Right cardiac atrium (tissue), 5 donors: ENCODE results near the gene ST6GALNAC2. TPM values are rescaled to one million over a fixed set of nuclear protein-coding genes. Genes with fewer than 3 reads are reported as not detected.
"Not testable (repeated sequence)": the region's sequence is repeated elsewhere in the genome, so short reads cannot be mapped to it uniquely, and the experiment has no call there.

Experiments used
- ATAC-seq, 2 donors: fragments of 200-7000 bp; cut with Tn5 transposase; one replicate each; pipeline versions ENCODE4 v1.8.0 to v1.9.1; 2020; ENCODE audit warnings: moderate library complexity in 2 of 2, mild to moderate bottlenecking in 1 of 2
- DNase-seq, 3 donors: peaks; one replicate each; pipeline ENCODE4 v3.0.0-alpha.2; 2020
- H3K27ac ChIP-seq: one replicate; pipeline ENCODE4 v1.5.1; 2013; ENCODE audit warnings: mild to moderate bottlenecking, low read length, control low read depth, moderate library complexity
- H3K27me3 ChIP-seq: one replicate; pipeline ENCODE4 v1.6.1; 2013; ENCODE audit not compliant: control insufficient read depth, insufficient read depth
- H3K4me1 ChIP-seq: one replicate; pipeline ENCODE4 v1.6.1; 2013; ENCODE audit warnings: low read length; ENCODE audit not compliant: control insufficient read depth, insufficient read depth
- H3K4me3 ChIP-seq: one replicate; pipeline ENCODE4 v1.5.1; 2013; ENCODE audit warnings: low read length, control low read depth
- H3K9me3 ChIP-seq: one replicate; pipeline ENCODE4 v1.6.1; 2013; ENCODE audit warnings: low read length; ENCODE audit not compliant: control insufficient read depth
- WGBS: extraction: QIAGEN DNeasy Blood & Tissue Kit; methylation state at CpG from one replicate; pipeline ENCODE4 v1.1.7; 2013; 5-methylcytosine and 5-hydroxymethylcytosine counted together
- intact Hi-C, 4 donors: fragments of 100-400 bp; cut with DNase I; formaldehyde crosslinking; loops; one replicate each; pipeline versions ENCODE4 v1.11.0 to v1.14.0; 2022 to 2023
- polyA plus RNA-seq: library from polyadenylated mRNA; stranded (reverse); fragments of 200-250 nt; gene quantifications from one replicate; pipeline ENCODE4 v1.2.3, GENCODE V29; 2013
- total RNA-seq, 4 donors: library from RNA; stranded (reverse); fragmentation: NEBNext Ultra II Directional; extraction: Animal tissue kit (Norgen Biotek cat#: 25700); gene quantifications; one replicate each; pipeline ENCODE4 v1.2.1, GENCODE V29; 2021
- donor health status: healthy with polysubstance abuse.
- donor health status: DM: no; HTN: yes; CAD: no.
- donor health status: DM: no; HTN: no; CAD: no.
- donor health status: DM: no; HTN: yes; CAD: no; lungs with severe emphysema.
- donor health status: DM: yes; HTN: yes; CAD: no.

The ST6GALNAC2 gene
- total and polyA plus RNA-seq, 5 donors, result 4.0 to 5.8 (median 5.3) TPM

DNA sequence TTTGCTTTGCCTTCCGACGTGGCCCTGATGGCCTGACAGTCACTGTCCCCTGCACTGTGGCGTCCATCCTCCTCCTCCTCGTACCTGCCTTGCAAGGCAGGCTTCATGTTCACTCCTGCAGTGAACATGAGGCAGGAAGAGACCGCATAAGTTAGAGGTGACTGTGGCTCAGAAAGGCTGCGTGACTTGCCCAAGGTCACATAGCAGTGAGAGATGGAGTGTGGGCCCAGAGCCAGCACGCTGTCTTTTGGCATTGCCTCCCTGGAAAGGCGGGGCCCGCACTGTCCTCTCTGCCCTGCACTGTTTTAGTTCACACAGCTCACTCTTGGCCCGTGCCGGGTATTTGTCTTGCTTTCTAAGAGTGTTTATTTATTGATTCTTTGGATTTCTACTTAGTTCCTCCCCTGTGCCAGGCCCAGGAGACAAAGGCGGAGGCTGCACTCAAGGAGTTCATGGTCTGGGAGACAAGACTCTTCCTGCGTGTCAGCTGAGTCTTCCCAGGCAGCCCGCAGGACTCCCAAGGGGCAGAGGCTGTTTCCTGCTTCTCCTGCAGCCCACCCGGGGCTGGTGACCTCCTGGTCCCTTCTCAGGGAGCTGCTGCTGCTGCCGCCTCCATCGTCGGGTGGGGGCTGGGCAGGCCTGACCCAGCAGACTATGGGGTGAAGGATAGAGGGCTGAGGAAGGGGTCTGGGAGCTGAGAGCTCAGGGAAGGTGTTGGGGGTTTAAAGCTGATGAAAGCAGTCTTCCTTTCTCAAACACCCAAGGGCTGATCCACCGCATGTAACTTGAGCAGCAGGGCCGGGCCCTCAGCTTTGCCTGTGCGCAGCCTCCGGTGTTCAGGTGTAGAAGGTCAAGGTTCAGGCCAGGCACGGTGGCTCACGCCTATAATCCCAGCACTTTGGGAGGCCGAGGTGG is 60.8 kb downstream of the ST6GALNAC2 start:
- ATAC-seq (peak; percentile 4 to 24), DNase-seq (peak; percentile 79 to 91 (median 89))
- no peak overlapping the region for H3K4me3 ChIP-seq
- no peaks in the 10 kb centered on the region for H3K27me3 ChIP-seq
- H3K27ac ChIP-seq, result peak overlapping the region; percentile 37
- peaks cover 8% of the 10 kb centered on the region for H3K4me1 ChIP-seq
- 52% methylated on average over 25 of the region's 25 CpGs for WGBS
- intact Hi-C loops, result loop anchor here (5.0 to 10.0 kb wide), 6 partner anchors 32 to 102 kb away; partner anchors contain the start of gene ST6GALNAC2 (in 2 of the 4)
- H3K9me3 ChIP-seq, result no peaks in the 10 kb centered on the region

DNA sequence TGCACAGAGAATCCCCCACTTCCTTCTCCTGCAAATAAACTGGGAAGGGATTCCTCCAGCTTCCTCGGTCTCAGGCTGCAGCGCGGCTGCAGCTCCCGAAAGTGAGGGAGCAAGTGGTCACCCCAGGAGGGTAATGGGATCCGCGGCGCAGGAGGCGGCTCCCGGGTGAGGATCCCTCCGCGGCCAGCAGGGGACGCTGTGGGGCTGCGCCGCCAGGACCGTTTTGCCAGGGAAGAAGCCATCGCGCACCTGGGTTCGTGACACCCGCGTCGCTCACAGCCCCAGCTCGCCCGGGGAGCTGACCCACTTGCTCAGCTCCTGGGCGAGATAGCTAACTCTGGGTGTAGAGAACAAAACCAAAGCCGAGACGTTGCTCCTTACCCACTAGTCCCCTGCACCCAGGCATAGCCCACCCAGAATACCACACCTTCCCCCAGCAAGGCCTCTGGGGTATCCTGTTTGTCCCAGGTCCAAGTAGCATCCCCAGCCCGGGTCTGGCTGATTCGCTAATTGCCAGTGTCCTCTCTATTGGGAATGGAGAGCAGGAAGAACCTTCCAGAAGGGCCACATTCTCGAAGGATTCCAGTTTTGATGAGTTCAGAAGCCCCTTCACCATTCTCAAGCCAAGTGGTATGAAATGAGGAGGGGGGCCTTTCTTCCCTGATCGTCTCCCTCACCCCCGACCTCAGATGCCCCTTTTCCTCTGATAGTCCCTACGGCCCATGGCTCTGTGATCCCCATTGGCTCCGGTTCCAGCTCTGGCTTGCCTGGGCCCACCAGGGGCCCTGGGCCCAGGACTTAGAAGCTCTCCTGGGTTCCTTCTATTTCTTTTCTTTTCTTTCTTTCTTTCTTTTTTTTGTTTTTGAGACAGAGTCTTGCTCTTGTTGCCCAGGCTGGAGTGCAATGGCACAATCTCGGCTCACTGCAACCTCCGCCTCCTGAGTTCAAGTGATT is 62.3 kb downstream of the ST6GALNAC2 start:
- no peaks in the 10 kb centered on the region for H3K9me3 ChIP-seq
- H3K4me3 ChIP-seq, result no peak overlapping the region
- H3K4me1 ChIP-seq, result peaks cover 8% of the 10 kb centered on the region
- ATAC-seq (peak; percentile 34), DNase-seq (peak; percentile 72 to 91 (median 88))
- 29% methylated on average over 35 of the region's 35 CpGs for WGBS
- no peaks in the 10 kb centered on the region for H3K27me3 ChIP-seq
- H3K27ac ChIP-seq, result no peak overlapping the region
- intact Hi-C loops, result loop anchor here (2.0 to 10.0 kb wide), 7 partner anchors 23 to 104 kb away; partner anchors contain the start of gene ST6GALNAC2 (in 2 of the 4)

DNA sequence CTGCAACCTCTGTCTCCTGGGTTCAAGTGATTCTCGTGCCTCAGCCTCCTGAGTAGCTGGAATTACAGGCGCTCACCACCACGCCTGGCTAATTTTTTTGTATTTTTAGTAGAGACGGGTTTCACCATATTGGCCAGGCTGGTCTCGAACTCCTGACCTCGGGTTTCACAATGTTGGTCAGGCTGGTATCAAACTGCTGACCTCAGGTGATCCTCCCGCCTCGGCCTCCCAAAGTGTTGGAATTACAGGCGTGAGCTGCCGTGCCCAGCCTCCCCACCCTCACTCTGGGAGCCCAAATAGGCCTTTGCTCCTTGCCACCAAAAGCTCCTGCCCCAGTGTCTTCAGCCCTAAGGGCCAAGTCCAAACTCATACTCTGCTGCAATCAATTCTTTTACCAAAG is 64.0 kb downstream of the ST6GALNAC2 start:
- 89% methylated on average over 10 of the region's 10 CpGs for WGBS
- not testable (repeated sequence) for DNase-seq, H3K9me3 ChIP-seq, H3K27ac ChIP-seq, H3K4me1 ChIP-seq, ATAC-seq, H3K4me3 ChIP-seq, H3K27me3 ChIP-seq
- intact Hi-C loops, result loop anchor here (2.0 to 10.0 kb wide), 7 partner anchors 25 to 106 kb away; partner anchors contain the start of gene ST6GALNAC2 (in 2 of the 4)

DNA sequence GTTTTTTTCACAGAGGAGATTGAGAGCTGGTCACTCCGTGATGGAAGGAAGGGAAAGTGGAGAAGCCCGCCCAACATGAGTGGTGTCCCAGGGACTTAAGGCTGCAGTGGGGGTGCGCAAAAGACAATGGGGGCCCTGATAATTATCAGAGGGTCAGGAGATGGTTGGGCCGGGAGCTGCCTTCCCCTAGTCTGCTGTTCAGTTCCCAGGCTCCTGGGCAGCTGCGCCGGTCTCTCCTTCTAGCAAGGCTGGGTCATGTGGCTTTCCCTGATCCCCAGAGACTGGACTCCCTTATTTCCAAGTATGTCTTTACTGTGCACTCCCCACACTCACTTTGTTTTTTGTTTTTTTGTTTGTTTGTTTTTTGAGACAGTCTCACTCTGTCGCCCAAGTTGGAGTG is 64.4 kb downstream of the ST6GALNAC2 start:
- WGBS, result 84% methylated on average over 7 of the region's 7 CpGs
- no peak for DNase-seq
- Histone ChIP-seq H3K4me1 (peaks cover 8% of the 10 kb centered on the region), H3K27me3 (no peaks in the 10 kb centered on the region), H3K27ac (no peak overlapping the region), H3K9me3 (no peaks in the 10 kb centered on the region), H3K4me3 (no peak overlapping the region)
- no peak for ATAC-seq
- intact Hi-C loops, result loop anchor here (5.0 to 10.0 kb wide), 6 partner anchors 36 to 106 kb away; partner anchors contain the start of gene ST6GALNAC2 (in 2 of the 4)

DNA sequence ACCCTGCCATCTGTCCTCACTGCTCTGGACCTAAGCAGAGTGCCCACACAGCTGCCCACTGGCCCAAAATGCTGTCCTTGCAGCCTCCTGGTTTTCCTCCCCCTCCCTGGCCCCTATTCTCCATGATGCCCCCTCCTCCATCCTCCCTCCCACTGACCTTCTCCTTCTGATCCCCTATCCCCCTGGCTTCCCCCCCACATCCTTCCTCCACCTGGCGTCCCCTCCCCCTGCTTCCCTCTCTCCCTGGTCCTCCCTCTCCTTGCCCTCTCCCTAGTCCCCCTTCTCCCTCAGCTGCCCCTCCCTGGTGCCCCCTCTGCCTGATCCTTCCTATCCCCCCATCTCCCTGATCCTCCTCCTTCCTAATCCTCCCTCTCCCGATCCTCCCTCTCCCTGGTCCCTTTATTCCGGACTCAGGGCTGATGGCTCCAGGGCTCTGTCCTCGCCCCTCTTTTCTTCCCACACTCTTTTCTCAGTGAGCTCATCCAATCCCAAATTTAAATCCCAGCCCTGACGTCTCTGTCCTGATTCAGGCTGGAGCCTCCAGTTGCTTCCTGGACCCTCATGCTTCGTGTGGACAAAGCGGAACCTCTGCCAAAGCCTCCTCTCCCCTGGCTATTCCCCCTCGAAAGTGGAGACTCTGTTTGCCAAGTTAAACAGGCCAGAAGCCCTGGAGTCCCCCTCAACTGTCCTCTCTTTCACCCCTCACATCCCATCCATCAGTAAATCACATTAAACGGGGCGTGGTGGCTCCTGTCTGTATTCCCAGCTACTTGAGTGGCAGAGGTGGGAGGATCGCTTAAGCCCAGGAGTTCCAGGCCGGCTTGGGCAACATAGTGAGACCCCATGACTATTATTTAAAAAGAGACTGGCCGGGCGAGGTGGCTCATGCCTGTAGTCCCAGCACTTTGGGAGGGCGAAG is 66.4 kb downstream of the ST6GALNAC2 start:
- H3K4me1 ChIP-seq, result no peaks in the 10 kb centered on the region
- intact Hi-C loops, result no loop called here
- no peaks in the 10 kb centered on the region for H3K9me3 ChIP-seq
- 60% methylated on average over 15 of the region's 15 CpGs for WGBS
- ATAC-seq (no peak), DNase-seq (no peak)
- no peak overlapping the region for H3K27ac ChIP-seq
- no peak overlapping the region for H3K4me3 ChIP-seq
- no peaks in the 10 kb centered on the region for H3K27me3 ChIP-seq

DNA sequence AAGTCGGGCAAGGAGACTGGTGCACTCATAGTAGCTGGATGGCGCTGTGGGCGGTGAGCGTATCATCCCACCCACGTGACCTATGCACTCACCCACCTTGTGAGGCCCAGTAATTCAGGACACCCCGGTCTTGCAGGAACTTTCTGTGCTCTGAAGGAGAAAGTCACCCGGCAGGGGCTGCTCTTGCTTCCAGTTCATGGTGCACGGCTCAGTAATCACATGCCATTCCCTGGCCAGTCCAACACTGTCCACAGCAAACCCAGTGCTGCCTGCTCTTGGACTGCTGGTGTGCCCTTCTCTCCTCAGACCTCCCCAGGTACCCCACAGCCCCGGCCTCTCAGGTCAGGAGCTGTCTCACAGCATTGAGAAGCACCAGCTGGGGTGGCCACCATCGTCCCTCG is 68.0 kb downstream of the ST6GALNAC2 start:
- no peak overlapping the region for H3K4me3 ChIP-seq
- DNase-seq (no peak), ATAC-seq (no peak)
- no peak overlapping the region for H3K27ac ChIP-seq
- H3K4me1 ChIP-seq, result no peaks in the 10 kb centered on the region
- 90% methylated on average over 11 of the region's 11 CpGs for WGBS
- no peaks in the 10 kb centered on the region for H3K27me3 ChIP-seq
- H3K9me3 ChIP-seq, result no peaks in the 10 kb centered on the region
- intact Hi-C loops, result no loop called here

Other genes with a start within 250 kb of the ST6GALNAC2 start
- 10 to 100 TPM; 31.9 to 45.3 (median 39.1) TPM for gene PRPSAP1, start 231.9 kb downstream of the ST6GALNAC2 start, total RNA-seq
- 37.4 TPM for gene PRPSAP1, start 231.9 kb downstream of the ST6GALNAC2 start, polyA plus RNA-seq
- gene SPHK1, start 201.3 kb downstream of the ST6GALNAC2 start, total RNA-seq, result 10 to 100 TPM in 1 of 4 donors, 1 to 10 TPM in 3; 3.5 to 13.6 (median 3.8) TPM
- gene SPHK1, start 201.3 kb downstream of the ST6GALNAC2 start, polyA plus RNA-seq, result 3.8 TPM
- 10 to 100 TPM; 24.2 to 37.3 (median 34.1) TPM for gene UBE2O, start 132.7 kb downstream of the ST6GALNAC2 start, total RNA-seq
- gene UBE2O, start 132.7 kb downstream of the ST6GALNAC2 start, polyA plus RNA-seq, result 23.0 TPM
- not detected for gene AANAT, start 118.3 kb downstream of the ST6GALNAC2 start, total RNA-seq
- not detected for gene AANAT, start 118.3 kb downstream of the ST6GALNAC2 start, polyA plus RNA-seq
- gene RHBDF2, start 84.4 kb downstream of the ST6GALNAC2 start, total RNA-seq, result 10 to 100 TPM; 10.2 to 16.4 (median 12.8) TPM
- gene RHBDF2, start 84.4 kb downstream of the ST6GALNAC2 start, polyA plus RNA-seq, result 11.2 TPM
- 10 to 100 TPM; 46.6 to 83.9 (median 67.3) TPM for gene CYGB, start 48.2 kb downstream of the ST6GALNAC2 start, total RNA-seq
- 58.7 TPM for gene CYGB, start 48.2 kb downstream of the ST6GALNAC2 start, polyA plus RNA-seq
- gene PRCD, start 45.8 kb downstream of the ST6GALNAC2 start, total RNA-seq, result 10 to 100 TPM in 3 of 4 donors, 1 to 10 TPM in 1; 6.1 to 11.6 (median 10.9) TPM
- gene PRCD, start 45.8 kb downstream of the ST6GALNAC2 start, polyA plus RNA-seq, result 9.8 TPM
- 1 to 10 TPM; 2.4 to 5.0 (median 3.2) TPM for gene ST6GALNAC1, start 57.9 kb upstream of the ST6GALNAC2 start, total RNA-seq
- 2.5 TPM for gene ST6GALNAC1, start 57.9 kb upstream of the ST6GALNAC2 start, polyA plus RNA-seq
- 100 to 1,000 TPM; 461 to 558 (median 512) TPM for gene MXRA7, start 125.1 kb upstream of the ST6GALNAC2 start, total RNA-seq
- 473 TPM for gene MXRA7, start 125.1 kb upstream of the ST6GALNAC2 start, polyA plus RNA-seq
- 10 to 100 TPM; 44.7 to 58.8 (median 57.2) TPM for gene JMJD6, start 140.7 kb upstream of the ST6GALNAC2 start, total RNA-seq
- 36.7 TPM for gene JMJD6, start 140.7 kb upstream of the ST6GALNAC2 start, polyA plus RNA-seq
- gene METTL23, start 141.0 kb upstream of the ST6GALNAC2 start, total RNA-seq, result 10 to 100 TPM; 24.1 to 28.5 (median 25.6) TPM
- gene METTL23, start 141.0 kb upstream of the ST6GALNAC2 start, polyA plus RNA-seq, result 32.5 TPM
- 100 to 1,000 TPM in 1 of 4 donors, 10 to 100 TPM in 3; 79.0 to 113 (median 91.3) TPM for gene SRSF2, start 151.5 kb upstream of the ST6GALNAC2 start, total RNA-seq
- 82.5 TPM for gene SRSF2, start 151.5 kb upstream of the ST6GALNAC2 start, polyA plus RNA-seq
- gene MFSD11, start 152.3 kb upstream of the ST6GALNAC2 start, total RNA-seq, result 10 to 100 TPM; 23.6 to 40.2 (median 31.5) TPM
- gene MFSD11, start 152.3 kb upstream of the ST6GALNAC2 start, polyA plus RNA-seq, result 16.2 TPM